Stimulated activated CD4-positive, alpha-beta T cell treated with anti-CD3 and anti-CD28 coated beads, Interleukin-1b, Interleukin-23, amount 100 ng/mL, for 48 hours (primary cell): ENCODE results near the gene STK24.

Experiments
- DNase-seq: peaks from one replicate; pipeline ENCODE4 v3.0.0-alpha.2; 2020

STK24 gene

DNA sequence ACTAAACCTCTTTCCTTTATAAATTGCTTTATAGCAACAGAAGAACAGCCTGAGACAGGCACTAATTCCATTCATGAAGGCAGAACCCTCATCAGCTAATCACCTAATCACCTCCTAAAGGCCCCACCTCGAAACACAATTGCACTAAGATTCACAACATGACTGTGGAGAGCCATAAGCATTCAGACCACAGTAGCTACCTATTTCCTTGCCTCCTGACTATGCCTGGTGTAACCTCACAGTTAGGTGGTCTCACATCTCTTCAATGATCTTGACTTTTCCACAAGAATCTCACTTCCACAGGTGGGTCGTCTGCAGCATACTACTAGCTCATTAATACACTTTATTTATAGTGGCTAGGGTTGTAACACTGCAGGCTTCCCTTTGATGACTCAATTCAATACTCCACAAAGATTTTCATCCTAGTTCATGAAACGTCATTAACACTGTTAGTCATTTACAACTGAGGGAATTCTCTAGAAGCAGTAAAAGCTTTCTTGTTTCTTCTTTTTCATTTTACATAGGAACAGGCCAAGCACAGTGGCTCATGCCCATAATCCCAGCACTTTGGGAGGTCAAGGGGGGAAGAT is 27.1 kb downstream of the STK24 start:
- no peak for DNase-seq

DNA sequence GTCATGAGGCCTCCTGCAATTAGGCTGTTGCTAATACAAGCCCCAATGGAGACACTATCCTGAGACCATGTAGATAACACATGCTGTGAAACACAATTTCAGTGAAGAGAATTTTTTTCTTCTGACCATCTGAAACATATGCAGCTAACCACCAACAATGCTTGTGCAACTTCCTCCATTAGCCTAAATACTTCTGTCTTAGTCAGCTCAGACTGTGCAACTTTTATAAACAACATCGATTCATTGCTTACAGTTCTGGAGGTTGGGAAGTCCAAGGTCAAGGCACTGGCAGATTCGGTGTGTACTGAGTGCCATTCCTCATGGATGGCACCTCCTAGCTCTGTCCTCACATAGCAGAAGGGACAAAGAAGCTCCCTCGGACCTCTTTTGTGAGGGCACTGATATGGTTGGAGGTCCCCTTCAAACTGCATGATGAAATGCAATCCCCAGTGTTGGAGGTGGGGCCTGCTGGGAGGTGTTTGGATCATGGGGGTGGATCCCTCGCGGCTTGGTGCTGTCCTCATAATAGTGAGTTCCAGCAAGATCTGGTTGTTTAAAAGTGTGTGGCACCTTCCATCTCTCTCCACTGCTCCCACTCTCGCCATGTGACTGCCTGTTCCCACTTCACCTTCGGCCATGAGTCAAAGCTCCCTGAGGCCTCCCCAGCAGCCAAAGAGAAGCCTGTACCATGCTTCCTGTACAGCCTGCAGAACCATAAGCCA is 27.7 kb downstream of the STK24 start:
- no peak for DNase-seq

DNA sequence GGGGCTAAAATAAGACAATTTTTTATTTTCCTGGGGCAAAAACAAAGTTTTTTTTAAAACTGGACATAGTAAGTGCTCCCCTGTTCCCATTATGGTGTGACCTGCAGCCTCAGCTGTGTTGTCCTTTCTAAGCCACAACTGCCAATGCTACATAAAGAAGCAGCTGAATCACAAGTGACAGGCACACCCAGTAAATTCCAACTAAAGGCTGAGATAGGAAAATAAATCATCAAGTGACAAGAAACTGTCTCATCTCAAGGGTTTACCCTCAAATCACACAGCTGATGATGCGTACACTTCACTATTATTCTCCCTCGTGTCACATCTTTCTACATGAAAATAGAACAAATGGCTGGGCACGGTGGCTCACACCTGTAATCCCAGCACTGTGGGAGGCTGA is 28.7 kb downstream of the STK24 start:
- DNase-seq = no peak

DNA sequence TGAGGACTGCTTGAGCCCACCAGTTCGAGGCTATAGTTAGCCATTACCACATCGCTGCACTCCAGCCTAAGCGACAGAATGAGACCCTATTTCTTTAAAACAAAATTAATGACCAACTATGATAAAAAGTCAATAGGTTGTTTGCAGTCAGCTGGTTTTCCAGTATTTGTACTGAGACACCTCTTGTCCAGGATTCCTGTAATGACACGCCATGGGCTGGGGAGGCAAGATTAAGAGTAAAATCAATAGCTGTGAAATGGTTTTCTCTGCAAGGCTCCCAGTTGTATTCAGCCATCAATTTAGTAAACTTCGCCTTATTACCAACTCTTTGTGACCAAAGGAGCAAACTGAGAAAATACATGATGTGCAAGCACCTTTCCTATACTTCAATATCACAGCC is 29.5 kb downstream of the STK24 start:
- no peak for DNase-seq

DNA sequence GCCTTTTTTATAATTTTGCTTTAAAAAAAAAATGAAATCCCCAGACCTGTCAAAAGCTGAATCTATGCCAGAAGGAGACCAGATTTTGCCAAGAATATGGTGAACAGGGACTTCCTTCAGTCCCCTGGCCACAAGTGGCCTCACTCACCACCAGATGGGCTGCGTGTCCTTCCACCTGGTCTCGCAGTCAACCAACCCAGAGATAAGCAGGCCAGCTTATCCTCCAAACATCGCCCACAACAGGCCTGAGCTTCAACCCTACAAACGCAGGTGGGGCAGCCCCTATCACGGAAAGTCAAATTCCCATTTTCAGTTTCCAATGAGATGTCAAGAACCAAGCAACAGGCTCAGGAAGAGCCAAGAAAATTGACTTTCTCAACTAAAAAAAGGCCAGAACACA is 30.5 kb downstream of the STK24 start:
- no peak for DNase-seq

DNA sequence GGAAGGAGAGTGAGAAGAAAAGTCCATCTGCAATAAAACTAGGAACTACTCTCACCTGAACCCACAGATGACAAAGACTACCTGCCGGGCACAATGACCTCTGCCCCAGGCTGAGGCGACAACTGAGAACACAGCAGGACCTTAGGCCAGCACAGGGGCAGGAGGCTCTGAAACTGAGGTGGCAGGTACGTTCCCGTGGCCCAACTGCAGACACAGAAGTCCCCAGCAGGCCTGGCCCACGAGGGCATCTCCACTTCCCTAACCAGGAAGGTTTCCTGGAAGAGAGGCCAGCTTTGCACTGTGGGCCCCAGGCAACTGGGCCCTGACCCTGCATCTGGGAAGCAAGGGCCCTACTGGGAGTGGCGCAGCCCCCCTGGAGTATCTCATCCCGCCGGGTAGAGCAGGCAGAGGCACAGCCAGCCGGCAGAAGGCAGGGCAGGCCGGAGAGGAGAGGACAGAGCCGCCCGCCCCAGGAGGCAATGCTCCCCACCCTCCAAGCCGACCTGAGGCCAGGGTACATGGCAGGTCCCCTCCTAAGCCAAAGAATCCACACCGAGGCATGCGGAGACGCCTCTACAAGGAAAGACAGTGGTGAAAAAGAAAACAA is 32.7 kb downstream of the STK24 start:
- DNase-seq = no peak

DNA sequence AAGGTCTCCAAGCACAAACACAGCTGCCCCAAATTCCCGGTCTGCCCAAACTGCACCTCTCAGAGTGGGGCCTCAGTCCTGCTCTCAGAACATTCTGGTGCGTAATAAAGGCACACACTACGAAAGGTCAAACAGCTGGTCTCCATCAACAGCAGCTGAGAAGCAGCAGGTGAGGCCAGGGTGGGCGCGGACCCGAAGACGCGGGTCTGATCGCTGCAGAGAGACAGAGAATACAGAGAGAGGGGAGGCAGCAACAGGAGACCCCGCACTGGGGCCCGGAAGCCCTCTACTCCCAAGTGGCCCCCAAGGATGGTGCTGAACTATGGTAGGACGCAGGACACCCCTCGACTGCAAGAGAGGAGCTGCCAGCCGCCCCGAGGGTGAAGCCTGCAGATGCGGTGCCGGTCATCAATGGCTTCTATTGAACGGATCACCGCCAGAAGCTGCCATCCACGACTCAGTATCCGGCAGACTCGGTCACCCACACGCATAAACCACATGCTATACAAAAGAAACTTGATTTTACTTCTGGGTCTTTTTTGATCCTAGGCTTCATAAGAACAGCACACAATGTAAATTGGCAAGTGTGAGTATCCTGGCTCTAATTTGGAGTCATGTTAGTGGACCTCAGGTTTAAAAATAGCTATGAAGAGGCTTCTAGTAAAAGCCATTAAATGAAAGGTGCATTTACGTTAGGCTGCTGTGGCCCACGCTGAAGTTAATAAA is 33.4 kb downstream of the STK24 start:
- DNase-seq = no peak

DNA sequence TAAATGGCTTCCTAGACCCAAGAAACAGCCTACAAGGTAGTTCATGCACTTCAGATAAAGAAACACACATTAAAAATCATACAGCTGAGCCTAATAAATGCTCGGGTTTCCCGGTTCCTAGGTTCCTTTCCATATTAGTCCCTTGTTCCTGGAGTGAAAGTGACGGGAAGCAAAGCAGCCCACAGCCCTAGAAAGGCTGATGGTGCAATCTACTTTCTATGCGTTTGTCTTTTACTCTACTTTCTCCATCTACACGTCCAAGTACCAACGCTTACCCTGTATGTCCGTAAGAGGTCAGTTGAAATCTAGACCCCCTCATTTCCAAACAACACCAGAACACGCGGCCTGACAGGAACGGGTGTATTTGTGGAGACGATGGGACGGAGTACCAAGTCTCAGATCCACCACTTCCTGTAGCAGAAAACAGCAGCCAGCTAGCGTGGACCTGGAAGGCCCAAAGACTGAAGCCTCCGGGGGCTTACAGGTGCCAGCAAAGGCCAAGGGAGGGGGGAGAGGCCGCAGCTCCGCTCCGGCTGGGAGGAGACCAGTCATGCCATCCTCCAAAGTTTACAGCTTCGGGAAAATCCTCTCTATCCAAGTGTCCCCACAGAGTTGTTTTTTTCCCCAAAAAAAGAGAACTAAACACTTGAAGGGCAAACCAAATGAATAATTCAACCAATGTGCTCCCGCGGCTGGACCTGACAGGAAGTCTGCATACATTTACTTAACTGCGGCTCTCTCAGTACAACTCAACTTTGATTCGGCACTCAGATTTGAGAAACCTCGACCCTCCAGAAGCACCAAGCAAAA is 34.1 kb downstream of the STK24 start:
- no peak for DNase-seq

DNA sequence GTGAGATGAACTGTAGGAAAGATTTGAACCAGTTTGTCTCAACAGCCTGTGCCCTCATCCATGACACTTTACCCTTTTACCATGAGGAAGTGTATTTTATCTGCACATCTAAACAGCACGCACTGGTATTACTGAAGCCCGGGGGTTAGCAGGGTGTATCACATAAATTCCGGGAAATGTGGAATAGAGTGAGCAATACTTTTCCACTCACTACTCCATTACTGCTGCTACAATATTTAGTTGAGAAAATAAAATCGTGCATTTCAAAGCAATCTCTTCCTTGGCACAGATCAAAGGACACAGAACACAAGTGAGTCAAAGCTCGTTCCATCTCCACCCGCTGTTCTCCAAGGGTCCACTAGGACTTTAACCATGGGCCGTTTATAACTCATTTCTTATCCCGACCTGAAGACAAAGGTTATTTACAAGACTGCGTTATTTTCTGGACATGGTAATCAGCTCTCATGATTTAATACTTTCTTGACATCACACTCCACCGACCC is 35.2 kb downstream of the STK24 start:
- no peak for DNase-seq

DNA sequence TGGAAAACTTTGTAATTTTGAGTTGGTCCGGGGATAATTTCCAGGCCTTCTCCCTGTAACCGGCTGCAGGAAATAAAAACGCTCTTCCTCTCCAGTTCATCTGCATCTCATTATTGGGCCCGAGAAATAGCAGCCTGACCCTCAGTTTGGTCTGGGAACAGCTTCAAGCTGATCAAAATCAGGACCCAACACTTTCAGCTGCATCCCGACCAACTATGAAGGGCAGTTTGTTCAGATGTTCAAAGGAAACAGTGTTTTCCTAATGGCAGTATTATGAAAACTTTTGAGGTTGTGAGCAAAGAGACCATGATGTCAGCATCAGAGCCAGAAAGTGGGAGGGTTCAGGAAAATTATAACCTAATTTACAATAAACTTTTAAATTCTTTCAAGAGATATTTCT is 35.7 kb downstream of the STK24 start:
- DNase-seq = no peak

DNA sequence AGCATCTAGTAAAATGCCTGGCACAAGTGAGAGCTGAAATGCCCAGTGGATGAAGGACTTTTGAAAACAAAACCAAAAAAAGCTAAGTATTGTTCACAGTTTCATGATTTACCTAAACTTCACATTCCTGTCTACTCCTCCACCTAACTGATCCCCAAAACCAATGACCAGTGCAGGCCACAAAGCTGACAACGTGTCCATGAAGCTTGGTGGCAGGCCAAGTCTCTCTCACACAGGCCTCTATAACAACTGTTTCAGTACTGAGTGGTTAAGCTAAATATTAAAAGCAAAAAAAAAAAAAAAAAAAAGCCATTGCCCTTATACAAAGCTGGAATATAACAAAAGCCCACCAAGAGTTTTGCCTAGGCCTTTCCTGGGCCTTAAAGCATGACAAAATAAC is 36.4 kb downstream of the STK24 start:
- DNase-seq = no peak

DNA sequence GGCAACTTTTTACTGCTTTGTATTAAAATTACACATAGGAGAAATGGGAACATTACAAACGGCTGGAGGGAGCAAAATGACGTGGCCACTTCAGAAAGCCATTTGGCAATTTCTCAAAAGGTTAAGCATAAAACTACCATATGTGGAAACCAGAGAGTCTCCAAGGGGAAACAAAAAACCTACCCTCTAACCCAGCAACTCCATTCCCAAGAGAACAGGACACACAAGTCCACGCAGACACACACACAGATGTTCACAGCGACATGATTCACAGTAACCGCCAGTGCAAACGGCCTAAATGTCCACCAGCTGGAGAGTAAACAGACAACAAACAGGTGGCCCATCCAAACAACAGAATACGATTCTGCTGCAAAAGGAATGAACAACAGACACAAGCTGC is 37.2 kb downstream of the STK24 start:
- no peak for DNase-seq

DNA sequence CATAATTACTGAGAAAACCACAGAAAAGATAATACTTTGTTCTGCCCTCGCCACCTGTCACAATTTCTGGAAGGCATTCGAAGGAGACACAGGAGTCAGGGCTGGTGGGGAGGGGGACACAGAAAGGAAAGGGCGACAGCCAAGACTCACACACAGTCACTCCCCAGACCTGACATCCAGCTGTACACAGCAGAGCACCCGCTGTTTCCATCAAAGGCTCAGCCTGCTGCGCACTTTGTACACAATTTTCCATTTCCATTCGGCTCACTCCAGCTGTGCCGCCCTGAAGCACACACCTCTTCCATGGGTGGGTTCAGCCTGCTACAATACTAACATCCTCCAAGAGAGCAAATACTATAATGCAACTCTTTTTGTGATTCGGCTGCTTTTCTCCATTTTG is 38.0 kb downstream of the STK24 start:
- no peak for DNase-seq

DNA sequence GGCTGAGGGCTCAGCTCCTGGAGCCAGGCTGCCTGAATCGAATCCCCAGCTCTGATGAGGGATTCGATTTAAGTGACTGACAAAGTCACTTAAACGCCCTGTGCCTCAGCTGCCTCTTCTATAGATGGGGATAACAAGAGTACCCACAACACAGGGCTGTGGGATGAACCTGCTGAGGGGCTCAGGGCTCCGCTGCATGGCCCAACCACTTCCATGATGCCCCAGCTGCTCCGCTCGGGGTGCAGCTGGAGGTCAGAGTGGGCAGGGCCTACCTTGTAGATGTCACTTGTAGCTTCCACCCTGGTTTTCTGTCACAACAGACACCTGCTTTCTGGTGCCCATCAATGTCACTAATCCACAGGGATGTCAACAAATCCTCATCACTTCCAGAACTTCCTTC is 39.2 kb downstream of the STK24 start:
- DNase-seq = no peak

DNA sequence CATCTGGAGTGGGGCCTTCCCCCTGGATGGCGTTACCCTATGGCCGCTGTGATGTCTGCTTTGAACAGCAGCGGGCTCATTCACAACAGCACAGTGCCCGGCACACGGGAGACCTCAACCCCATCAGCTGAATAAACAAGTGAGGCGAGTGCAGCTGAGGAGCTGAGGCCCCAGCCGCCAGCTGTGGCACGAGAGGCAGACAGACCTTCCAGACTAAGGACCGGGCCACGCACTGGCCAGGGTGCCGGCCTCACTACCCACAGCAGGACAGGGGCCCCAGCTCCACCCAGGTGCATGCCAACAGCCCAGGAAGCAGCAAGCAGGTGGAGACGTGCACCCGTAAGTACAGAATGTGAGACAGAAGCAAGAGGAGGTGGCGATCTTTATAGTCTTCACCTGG is 39.6 kb downstream of the STK24 start:
- no peak for DNase-seq

DNA sequence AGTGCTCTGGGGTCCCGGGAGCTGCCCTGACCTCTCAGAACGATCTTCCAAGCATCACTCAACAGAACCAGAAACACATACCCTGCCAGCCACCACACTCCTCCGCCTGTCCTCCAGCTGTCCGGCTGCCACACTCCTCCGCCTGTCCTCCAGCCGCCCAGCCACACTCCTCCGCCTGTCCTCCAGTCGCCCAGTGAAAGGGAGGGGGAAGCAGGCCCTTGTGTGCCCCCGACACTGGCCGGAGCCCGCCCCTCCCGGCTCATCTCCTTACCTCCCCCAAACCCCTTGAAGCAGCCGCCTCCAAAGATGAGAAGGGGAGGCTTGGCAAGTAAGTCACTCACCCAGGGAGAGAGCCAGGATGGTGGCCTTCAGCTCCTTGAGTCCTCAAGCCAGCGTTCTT is 40.2 kb downstream of the STK24 start:
- DNase-seq = no peak

DNA sequence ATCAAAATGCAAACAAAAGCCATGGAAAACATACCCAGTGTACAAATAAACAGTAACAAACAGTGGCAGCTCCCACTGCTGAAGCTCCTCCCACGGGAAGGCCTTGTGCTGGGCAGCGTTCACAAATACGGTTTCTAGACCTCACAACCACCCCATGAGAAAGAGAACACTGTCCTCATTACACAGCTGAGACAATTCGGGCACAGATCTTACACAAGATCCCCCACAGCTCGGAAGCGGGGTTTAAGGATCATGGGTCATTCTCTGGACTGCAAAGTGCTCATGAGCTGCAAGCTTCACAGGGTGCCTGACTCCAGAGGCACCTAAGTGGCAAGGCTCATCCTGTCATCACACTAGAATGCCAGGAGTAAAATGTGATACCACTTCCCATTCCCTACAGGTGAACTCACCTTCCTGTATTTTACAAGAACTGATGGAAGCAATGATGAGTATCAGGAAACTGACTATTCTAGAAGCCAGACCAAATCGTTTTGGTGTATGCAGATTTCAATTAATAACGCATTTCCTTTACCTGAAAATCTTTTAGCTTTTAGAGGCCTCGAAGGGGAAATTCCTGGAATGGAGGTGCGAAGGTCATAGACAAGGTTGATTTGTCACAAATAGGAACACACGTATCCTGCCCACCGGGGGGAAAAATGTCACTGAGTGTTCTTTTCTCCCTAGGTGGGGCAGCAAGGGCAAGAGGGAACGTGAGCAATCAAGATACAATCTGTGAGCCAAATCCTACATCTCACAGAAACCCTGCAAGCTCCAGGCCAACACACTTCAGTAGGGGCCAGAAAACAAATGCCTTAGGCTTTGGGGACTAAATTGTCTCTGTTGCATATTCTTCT is 41.2 kb downstream of the STK24 start:
- DNase-seq = no peak

DNA sequence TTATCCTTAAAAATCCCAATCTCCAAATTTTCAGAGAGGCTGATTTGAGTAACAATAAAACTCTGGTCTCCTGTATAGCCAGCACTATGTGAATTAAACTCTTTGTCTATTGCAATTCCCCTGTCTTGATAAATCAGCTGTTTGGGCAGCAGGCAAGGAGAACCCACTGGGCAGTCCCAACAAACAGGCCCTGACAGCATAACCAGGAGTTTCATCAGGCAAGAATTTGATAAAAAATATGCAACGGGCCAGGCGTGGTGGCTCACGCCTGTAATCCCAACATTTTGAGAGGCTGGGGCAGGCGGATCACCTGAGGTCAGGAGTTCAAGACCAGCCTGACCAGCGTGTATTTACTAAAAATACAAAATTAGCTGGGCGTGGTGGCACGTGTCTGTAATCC is 42.1 kb downstream of the STK24 start:
- DNase-seq = no peak

DNA sequence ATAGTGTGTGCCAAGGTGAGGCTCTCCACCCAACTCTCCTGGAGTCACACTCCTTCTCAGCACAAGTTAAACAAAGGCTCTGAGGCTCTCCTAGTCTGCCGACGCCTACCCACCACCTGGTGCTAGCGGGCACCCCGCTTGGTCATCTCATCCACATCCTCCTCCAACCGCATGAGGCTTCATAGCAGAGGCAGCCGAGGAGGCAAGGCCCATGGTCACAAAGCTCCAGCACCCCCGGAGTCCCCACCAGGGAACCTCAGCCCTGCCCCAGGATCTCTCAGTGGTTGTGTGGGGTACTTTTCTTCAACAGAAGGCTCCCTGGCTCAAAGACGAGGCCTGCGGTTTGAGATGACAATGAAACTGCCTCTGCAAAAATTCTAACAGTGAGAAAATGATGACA is 43.0 kb downstream of the STK24 start:
- DNase-seq = no peak

DNA sequence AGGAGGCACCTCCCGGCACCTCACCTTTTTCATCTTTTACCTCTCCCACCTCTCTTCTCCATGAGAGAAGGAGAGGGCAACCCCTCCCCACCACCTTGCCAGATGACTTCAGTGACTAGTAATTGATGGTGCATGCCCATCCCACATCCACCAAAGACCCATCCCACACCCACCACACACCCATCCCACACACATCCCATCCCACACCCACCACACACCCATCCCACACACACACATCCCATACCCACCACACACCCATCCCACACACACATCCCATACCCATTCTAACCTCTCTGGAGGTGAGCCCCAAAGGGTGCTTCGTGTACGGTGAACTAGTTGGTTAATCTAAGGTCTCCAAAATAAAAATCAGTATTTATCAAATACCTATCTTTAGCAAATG is 44.7 kb downstream of the STK24 start:
- no peak for DNase-seq

DNA sequence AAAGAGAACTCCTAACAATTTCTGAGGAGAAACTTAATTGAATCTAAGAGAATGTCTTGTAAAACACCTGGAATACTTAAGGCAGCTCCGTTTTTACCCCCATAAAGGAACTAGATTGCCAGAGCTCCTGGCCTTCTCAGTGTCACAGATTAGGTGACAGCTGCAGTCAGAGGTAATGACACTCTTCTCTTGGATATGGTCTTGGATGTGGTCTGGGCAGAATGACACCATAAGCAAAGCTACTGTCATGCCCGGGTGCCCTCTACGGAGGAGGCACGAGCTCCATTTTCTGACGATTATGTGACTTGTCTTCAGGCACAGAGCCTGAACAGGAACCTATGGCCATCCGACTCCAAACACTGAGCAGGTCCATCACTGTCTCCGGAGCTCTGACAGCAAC is 46.7 kb downstream of the STK24 start:
- no peak for DNase-seq

DNA sequence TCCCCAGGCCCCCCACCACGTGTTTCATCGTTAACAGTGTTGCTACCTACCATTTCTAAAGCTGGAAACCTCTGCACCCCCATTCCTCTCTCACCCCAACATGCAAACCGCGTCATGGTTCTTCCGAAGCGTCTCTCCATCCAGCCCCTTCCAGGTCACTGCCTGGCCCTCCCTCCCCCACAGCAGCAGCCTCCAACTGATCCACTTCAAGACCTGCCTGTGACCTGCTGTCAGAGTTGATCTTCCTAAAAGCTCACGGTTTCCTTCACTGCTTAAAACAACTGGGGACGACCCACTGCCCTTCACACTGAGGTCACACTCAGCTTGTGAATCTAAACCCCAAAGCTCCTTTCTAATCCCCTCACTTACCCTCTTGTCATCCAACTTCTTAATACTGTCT is 47.7 kb downstream of the STK24 start:
- DNase-seq = no peak
